Measurements from ENCODE around the gene WASF2. TPM values are rescaled to one million over a fixed set of nuclear protein-coding genes. Genes with fewer than 3 reads are reported as not detected.
"Not testable (repeated sequence)": the region's sequence is repeated elsewhere in the genome, so short reads cannot be mapped to it uniquely, and the experiment has no call there.

The WASF2 gene
- total and polyA plus RNA-seq, 4 donors: 27.2 to 164 (median 101) TPM

- no peaks in the 10 kb centered on the region for H3K4me1 ChIP-seq (ENCODE audit: control insufficient read depth in 1 of 2, insufficient read depth in 2 of 2, low read length in 2 of 2)
- ATAC-seq (ENCODE audit: low FRiP score): no peak
- peaks cover 6 to 9% of the 10 kb centered on the region in 2 donors for H3K36me3 ChIP-seq (ENCODE audit: control insufficient read depth in 1 of 2, insufficient read depth in 2 of 2, low read length in 1 of 2)
Observed at GRCh38 chr1:27406362-27406680, 83.6 kb downstream of the WASF2 start.

DNA sequence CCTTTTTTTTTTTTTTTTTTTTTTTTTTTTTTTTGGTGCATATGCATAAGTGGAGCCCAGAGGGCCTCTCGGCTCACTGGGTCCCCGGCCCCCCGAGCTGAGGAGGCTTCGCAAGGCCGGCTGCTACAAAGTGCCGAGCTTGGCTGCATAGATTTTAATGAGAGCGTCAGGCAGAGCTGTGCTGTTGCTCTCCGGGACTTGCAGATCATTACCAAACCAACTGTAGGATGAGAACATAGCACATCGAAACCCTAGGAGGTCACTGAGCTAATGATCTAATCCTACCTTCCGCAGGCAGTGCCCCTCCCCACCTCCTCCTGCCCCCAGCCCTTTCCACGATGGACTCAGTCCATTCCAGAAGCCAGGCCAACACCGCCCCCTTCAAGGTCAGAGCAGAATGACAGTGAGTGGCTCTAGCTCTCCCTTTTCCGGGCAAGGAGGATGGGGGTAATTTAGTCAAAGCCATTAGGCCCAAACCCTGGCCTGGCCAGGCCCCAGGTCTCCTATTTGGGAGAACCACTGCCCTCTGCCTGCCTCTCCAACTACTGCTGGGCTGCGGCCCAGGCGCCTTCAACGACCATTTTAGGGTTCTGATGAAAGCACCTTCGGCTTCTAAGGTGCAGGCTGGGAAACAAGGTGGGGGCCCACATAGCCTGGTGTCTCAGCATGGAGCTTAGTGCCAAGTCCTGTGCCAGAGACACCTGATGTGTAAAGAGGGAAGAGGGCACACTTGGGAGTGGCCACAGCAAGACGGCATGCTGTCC, 84.2 kb downstream of the WASF2 start:
- H3K36me3 ChIP-seq (ENCODE audit: control insufficient read depth in 1 of 2, insufficient read depth in 2 of 2, low read length in 1 of 2); ATAC-seq (ENCODE audit: low FRiP score); H3K4me1 ChIP-seq (ENCODE audit: control insufficient read depth in 1 of 2, insufficient read depth in 2 of 2, low read length in 2 of 2); H3K27me3 ChIP-seq (ENCODE audit: control insufficient read depth in 1 of 2, insufficient read depth in 2 of 2, low read length in 1 of 2); H3K9me3 ChIP-seq (ENCODE audit: control insufficient read depth, low read length); DNase-seq; H3K4me3 ChIP-seq (ENCODE audit: low read length in 2 of 2): not testable (repeated sequence)
- whole genome bisulfite sequencing, 2 donors: 77 to 79% methylated on average over 16 to 17 of the region's 18 CpGs
- intact Hi-C loops (cut with DNase I): loop anchor here in 1 of 2 donors (10.0 kb wide), 1 partner anchor 79 kb away; no protein-coding TSS in a partner anchor
- H3K27ac ChIP-seq (ENCODE audit: low read depth in 1 of 2, low read length in 2 of 2): peak overlapping the region in 1 of 2 donors; percentile 38

More at GRCh38 chr1:27406362-27406680, 83.6 kb downstream of the WASF2 start:
- no peak for DNase-seq
- 81 to 84% methylated on average over 4 of the region's 4 CpGs for WGBS, 2 donors
- H3K9me3 ChIP-seq (ENCODE audit: control insufficient read depth, low read length): no peaks in the 10 kb centered on the region
- intact Hi-C loops (cut with DNase I): loop anchor here in 1 of 2 donors (10.0 kb wide), 1 partner anchor 78 kb away; no protein-coding TSS in a partner anchor
- no peaks in the 10 kb centered on the region for H3K27me3 ChIP-seq (ENCODE audit: control insufficient read depth in 1 of 2, insufficient read depth in 2 of 2, low read length in 1 of 2)
- peak overlapping the region in 1 of 2 donors; percentile 38 for H3K27ac ChIP-seq (ENCODE audit: low read depth in 1 of 2, low read length in 2 of 2)
- H3K4me3 ChIP-seq (ENCODE audit: low read length in 2 of 2): no peak overlapping the region

GRCh38 chr1:27405074-27405473, 84.9 kb downstream of the WASF2 start:
- Histone ChIP-seq H3K4me1 (ENCODE audit: control insufficient read depth in 1 of 2, insufficient read depth in 2 of 2, low read length in 2 of 2) (no peaks in the 10 kb centered on the region), H3K36me3 (ENCODE audit: control insufficient read depth in 1 of 2, insufficient read depth in 2 of 2, low read length in 1 of 2) (peaks cover 0 to 6% of the 10 kb centered on the region in 2 donors), H3K4me3 (ENCODE audit: low read length in 2 of 2) (no peak overlapping the region), H3K27ac (ENCODE audit: low read depth in 1 of 2, low read length in 2 of 2) (peak overlapping the region in 1 of 2 donors; percentile 38), H3K27me3 (ENCODE audit: control insufficient read depth in 1 of 2, insufficient read depth in 2 of 2, low read length in 1 of 2) (no peaks in the 10 kb centered on the region), H3K9me3 (ENCODE audit: control insufficient read depth, low read length) (no peaks in the 10 kb centered on the region)
- peak in 1 of 2 donors; percentile 79 for DNase-seq
- 18 to 26% methylated on average over 13 of the region's 13 CpGs for WGBS, 2 donors
- no peak for ATAC-seq (ENCODE audit: low FRiP score)
- intact Hi-C loops (cut with DNase I): loop anchor here in 1 of 2 donors (10.0 kb wide), 1 partner anchor 80 kb away; no protein-coding TSS in a partner anchor

GRCh38 chr1:27403931-27404330, 86.0 kb downstream of the WASF2 start:
- Histone ChIP-seq H3K27ac (ENCODE audit: low read depth in 1 of 2, low read length in 2 of 2) (peak overlapping the region in 1 of 2 donors; percentile 42), H3K4me1 (ENCODE audit: control insufficient read depth in 1 of 2, insufficient read depth in 2 of 2, low read length in 2 of 2) (no peaks in the 10 kb centered on the region), H3K27me3 (ENCODE audit: control insufficient read depth in 1 of 2, insufficient read depth in 2 of 2, low read length in 1 of 2) (no peaks in the 10 kb centered on the region), H3K9me3 (ENCODE audit: control insufficient read depth, low read length) (no peaks in the 10 kb centered on the region), H3K36me3 (ENCODE audit: control insufficient read depth in 1 of 2, insufficient read depth in 2 of 2, low read length in 1 of 2) (peaks cover 0 to 6% of the 10 kb centered on the region in 2 donors), H3K4me3 (ENCODE audit: low read length in 2 of 2) (no peak overlapping the region)
- DNase-seq (no peak), ATAC-seq (ENCODE audit: low FRiP score) (no peak)
- intact Hi-C loops (cut with DNase I): loop anchor here in 1 of 2 donors (5.0 to 10.0 kb wide), 3 partner anchors 81 to 258 kb away; no protein-coding TSS in a partner anchor

- H3K4me3 ChIP-seq (ENCODE audit: low read length in 2 of 2): no peak overlapping the region
- no peaks in the 10 kb centered on the region for H3K4me1 ChIP-seq (ENCODE audit: control insufficient read depth in 1 of 2, insufficient read depth in 2 of 2, low read length in 2 of 2)
- peak; percentile 77 for ATAC-seq (ENCODE audit: low FRiP score)
- peak overlapping the region in 1 of 2 donors; percentile 49 for H3K27ac ChIP-seq (ENCODE audit: low read depth in 1 of 2, low read length in 2 of 2)
- peaks cover 0 to 1% of the 10 kb centered on the region in 2 donors for H3K36me3 ChIP-seq (ENCODE audit: control insufficient read depth in 1 of 2, insufficient read depth in 2 of 2, low read length in 1 of 2)
- 19 to 20% methylated on average over 24 of the region's 24 CpGs for WGBS, 2 donors
- no peaks in the 10 kb centered on the region for H3K27me3 ChIP-seq (ENCODE audit: control insufficient read depth in 1 of 2, insufficient read depth in 2 of 2, low read length in 1 of 2)
- DNase-seq: peak; percentile 89 to 90
- intact Hi-C loops (cut with DNase I): loop anchor here in 1 of 2 donors (5.0 to 10.0 kb wide), 3 partner anchors 82 to 259 kb away; no protein-coding TSS in a partner anchor
- H3K9me3 ChIP-seq (ENCODE audit: control insufficient read depth, low read length): no peaks in the 10 kb centered on the region
Observed at GRCh38 chr1:27403065-27403726, 86.8 kb downstream of the WASF2 start.

- Histone ChIP-seq H3K4me3 (ENCODE audit: low read length in 2 of 2) (no peak overlapping the region), H3K27me3 (ENCODE audit: control insufficient read depth in 1 of 2, insufficient read depth in 2 of 2, low read length in 1 of 2) (no peaks in the 10 kb centered on the region), H3K36me3 (ENCODE audit: control insufficient read depth in 1 of 2, insufficient read depth in 2 of 2, low read length in 1 of 2) (no peaks in the 10 kb centered on the region), H3K9me3 (ENCODE audit: control insufficient read depth, low read length) (no peaks in the 10 kb centered on the region), H3K4me1 (ENCODE audit: control insufficient read depth in 1 of 2, insufficient read depth in 2 of 2, low read length in 2 of 2) (no peaks in the 10 kb centered on the region), H3K27ac (ENCODE audit: low read depth in 1 of 2, low read length in 2 of 2) (peak overlapping the region; percentile 49 to 71)
- ATAC-seq (ENCODE audit: low FRiP score) (peak; percentile 74), DNase-seq (peak; percentile 87 to 92)
- 19 to 21% methylated on average over 8 of the region's 8 CpGs for WGBS, 2 donors
- intact Hi-C loops (cut with DNase I): loop anchor here in 1 of 2 donors (1.0 to 10.0 kb wide), 4 partner anchors 82 to 260 kb away; no protein-coding TSS in a partner anchor
Observed at GRCh38 chr1:27402349-27402754, 87.6 kb downstream of the WASF2 start.

DNA sequence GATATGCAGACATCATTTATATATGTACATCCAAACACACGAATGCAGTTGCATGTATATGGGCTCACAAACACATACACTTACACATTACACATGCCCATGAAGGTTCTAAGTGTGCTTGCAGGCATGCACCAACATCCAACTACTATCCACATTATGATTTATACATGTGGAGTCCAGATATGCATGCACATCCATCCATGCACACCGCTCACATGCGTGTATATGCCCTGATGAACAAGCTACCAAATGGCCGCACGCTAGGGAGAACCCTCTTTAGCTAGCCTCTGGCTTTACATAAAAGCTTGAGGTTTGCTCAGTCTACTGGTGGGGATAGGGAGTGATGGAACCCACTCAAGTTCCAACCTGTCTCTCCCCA, 89.0 kb downstream of the WASF2 start:
- DNase-seq: no peak
- WGBS, 2 donors: 84 to 86% methylated on average over 5 of the region's 5 CpGs
- no peaks in the 10 kb centered on the region for H3K36me3 ChIP-seq (ENCODE audit: control insufficient read depth in 1 of 2, insufficient read depth in 2 of 2, low read length in 1 of 2)

DNA sequence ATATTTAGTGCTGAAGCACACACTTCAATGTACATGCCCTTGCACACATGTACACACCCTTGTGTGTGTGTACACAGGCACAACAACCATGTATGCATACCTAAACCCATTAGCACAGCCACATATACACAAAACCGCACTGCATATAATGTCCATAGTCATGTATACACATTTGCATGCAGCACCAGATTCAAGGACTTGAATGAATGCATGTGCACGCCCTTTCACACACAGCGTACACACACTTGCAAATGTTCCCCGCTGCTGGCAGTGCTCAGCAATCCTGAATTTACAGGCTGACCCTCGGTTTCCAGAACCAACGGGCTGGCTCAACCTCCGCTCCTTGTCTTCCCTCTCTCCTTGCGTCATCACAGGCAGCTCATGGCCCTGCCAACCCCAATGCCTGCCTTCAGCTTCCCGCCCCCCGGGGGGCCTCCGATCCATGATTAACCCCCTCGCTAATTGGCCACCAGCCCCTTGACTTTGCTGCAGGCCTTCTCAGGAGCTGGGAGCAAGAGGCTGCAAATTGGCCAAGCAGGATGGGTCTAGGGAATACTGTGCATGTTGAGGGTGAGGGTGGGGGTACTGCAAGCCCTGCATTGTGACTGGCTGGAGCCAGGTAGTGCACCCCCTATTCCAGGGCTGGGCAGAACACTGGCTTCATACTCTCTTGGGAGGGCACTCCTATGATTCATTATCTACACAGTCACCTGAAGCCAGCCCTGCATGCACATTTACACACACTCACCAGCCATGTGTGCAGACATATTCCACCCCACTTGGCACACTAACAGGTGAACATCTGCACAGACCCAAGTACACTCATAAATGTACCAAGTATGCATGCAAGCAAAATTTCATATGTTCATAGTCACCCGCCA, 89.6 kb downstream of the WASF2 start:
- Histone ChIP-seq H3K4me1 (ENCODE audit: control insufficient read depth in 1 of 2, insufficient read depth in 2 of 2, low read length in 2 of 2) (no peaks in the 10 kb centered on the region), H3K4me3 (ENCODE audit: low read length in 2 of 2) (no peak overlapping the region), H3K27me3 (ENCODE audit: control insufficient read depth in 1 of 2, insufficient read depth in 2 of 2, low read length in 1 of 2) (no peaks in the 10 kb centered on the region), H3K9me3 (ENCODE audit: control insufficient read depth, low read length) (no peaks in the 10 kb centered on the region), H3K27ac (ENCODE audit: low read depth in 1 of 2, low read length in 2 of 2) (no peak overlapping the region), H3K36me3 (ENCODE audit: control insufficient read depth in 1 of 2, insufficient read depth in 2 of 2, low read length in 1 of 2) (no peaks in the 10 kb centered on the region)
- no peak for ATAC-seq (ENCODE audit: low FRiP score)
- WGBS, 2 donors: 25 to 26% methylated on average over 13 of the region's 13 CpGs
- no peak for DNase-seq
- intact Hi-C loops (cut with DNase I): loop anchor here in 1 of 2 donors (5.0 to 10.0 kb wide), 3 partner anchors 84 to 262 kb away; no protein-coding TSS in a partner anchor

More for the DNA sequence above, 89.0 kb downstream of the WASF2 start:
- no peak overlapping the region for H3K4me3 ChIP-seq (ENCODE audit: low read length in 2 of 2)
- no peak overlapping the region for H3K27ac ChIP-seq (ENCODE audit: low read depth in 1 of 2, low read length in 2 of 2)
- no peaks in the 10 kb centered on the region for H3K9me3 ChIP-seq (ENCODE audit: control insufficient read depth, low read length)
- intact Hi-C loops (cut with DNase I): loop anchor here in 1 of 2 donors (5.0 to 10.0 kb wide), 3 partner anchors 84 to 261 kb away; no protein-coding TSS in a partner anchor
- H3K27me3 ChIP-seq (ENCODE audit: control insufficient read depth in 1 of 2, insufficient read depth in 2 of 2, low read length in 1 of 2): no peaks in the 10 kb centered on the region
- ATAC-seq (ENCODE audit: low FRiP score): no peak
- H3K4me1 ChIP-seq (ENCODE audit: control insufficient read depth in 1 of 2, insufficient read depth in 2 of 2, low read length in 2 of 2): no peaks in the 10 kb centered on the region

Measured in aorta (tissue), 5 donors.